ENCODE results near the gene MYO7B. TPM values are rescaled to one million over a fixed set of nuclear protein-coding genes. Genes with fewer than 3 reads are reported as not detected.

MYO7B gene
- total and polyA plus RNA-seq, 4 donors: 0.51 to 4.7 (median 1.9) TPM

DNA sequence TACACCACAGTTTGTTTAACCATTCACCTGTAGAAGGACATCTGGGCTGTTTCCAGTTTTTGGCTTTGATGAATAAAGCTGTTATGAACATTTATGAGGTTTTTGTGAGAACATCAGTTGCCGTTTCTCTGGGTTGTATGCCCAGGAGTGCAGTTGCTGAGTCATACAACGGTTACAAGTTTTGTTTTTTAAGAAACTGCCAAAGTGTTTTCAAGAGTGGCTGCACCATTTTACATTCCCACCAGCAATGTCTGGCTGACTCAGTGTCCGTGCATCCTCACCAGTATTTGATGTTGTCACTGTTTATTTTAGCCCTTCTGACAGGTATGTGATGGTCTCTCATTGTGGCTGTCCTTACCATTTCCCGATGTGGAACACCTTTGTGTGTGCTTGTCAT is 62.5 kb downstream of the MYO7B start:
- Histone ChIP-seq H3K4me1 (ENCODE audit: control insufficient read depth in 5 of 5, insufficient read depth in 5 of 5, low read length in 5 of 5) (no peaks in the 10 kb centered on the region), H3K36me3 (ENCODE audit: control insufficient read depth in 4 of 4, insufficient read depth in 4 of 4, low read length in 4 of 4) (no peaks in the 10 kb centered on the region), H3K4me3 (no peak overlapping the region), H3K27me3 (ENCODE audit: control insufficient read depth in 3 of 3, insufficient read depth in 3 of 3, low read length in 2 of 3) (no peaks in the 10 kb centered on the region), H3K9me3 (ENCODE audit: control insufficient read depth in 4 of 4, insufficient read depth in 3 of 4, low read length in 3 of 4) (no peaks in the 10 kb centered on the region), H3K9ac (ENCODE audit: insufficient read depth in 1 of 2, low read length in 2 of 2) (no peak overlapping the region), H3K27ac (ENCODE audit: low read depth in 1 of 2, low read length in 1 of 2) (no peak overlapping the region)
- 79 to 81% methylated on average over 4 of the region's 4 CpGs for WGBS, 2 donors
- ATAC-seq (ENCODE audit: insufficient read depth, low FRiP score): no peak
- DNase-seq: no peak
- TF ChIP-seq, protein P1, sequence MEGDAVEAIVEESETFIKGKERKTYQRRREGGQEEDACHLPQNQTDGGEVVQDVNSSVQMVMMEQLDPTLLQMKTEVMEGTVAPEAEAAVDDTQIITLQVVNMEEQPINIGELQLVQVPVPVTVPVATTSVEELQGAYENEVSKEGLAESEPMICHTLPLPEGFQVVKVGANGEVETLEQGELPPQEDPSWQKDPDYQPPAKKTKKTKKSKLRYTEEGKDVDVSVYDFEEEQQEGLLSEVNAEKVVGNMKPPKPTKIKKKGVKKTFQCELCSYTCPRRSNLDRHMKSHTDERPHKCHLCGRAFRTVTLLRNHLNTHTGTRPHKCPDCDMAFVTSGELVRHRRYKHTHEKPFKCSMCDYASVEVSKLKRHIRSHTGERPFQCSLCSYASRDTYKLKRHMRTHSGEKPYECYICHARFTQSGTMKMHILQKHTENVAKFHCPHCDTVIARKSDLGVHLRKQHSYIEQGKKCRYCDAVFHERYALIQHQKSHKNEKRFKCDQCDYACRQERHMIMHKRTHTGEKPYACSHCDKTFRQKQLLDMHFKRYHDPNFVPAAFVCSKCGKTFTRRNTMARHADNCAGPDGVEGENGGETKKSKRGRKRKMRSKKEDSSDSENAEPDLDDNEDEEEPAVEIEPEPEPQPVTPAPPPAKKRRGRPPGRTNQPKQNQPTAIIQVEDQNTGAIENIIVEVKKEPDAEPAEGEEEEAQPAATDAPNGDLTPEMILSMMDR (IDR thresholded peaks at IDR 0.05; ENCODE audit: control extremely low read depth, extremely low read depth): no peak

DNA sequence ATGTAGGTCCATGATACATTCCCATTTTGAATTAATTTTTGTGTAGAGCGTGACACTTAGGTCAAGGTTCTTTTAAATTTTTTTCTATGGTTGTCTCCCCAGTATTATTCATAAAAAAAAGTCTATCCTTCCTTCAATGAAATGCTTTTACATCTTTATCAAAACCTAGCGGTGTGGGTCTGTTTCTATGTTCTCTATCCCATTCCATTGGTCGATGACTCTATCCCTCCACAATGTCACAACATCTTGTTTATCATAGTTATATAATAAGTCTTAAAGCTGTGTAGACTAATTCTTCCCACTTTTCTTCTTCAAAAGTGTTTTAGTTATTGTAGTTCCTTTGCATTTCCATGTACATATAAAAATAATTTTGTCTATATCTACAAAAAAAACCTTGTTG is 63.2 kb downstream of the MYO7B start:
- Histone ChIP-seq H3K27ac (ENCODE audit: low read depth in 1 of 2, low read length in 1 of 2) (no peak overlapping the region), H3K4me1 (ENCODE audit: control insufficient read depth in 5 of 5, insufficient read depth in 5 of 5, low read length in 5 of 5) (no peaks in the 10 kb centered on the region), H3K36me3 (ENCODE audit: control insufficient read depth in 4 of 4, insufficient read depth in 4 of 4, low read length in 4 of 4) (no peaks in the 10 kb centered on the region), H3K27me3 (ENCODE audit: control insufficient read depth in 3 of 3, insufficient read depth in 3 of 3, low read length in 2 of 3) (no peaks in the 10 kb centered on the region), H3K9ac (ENCODE audit: insufficient read depth in 1 of 2, low read length in 2 of 2) (no peak overlapping the region), H3K4me3 (no peak overlapping the region), H3K9me3 (ENCODE audit: control insufficient read depth in 4 of 4, insufficient read depth in 3 of 4, low read length in 3 of 4) (no peaks in the 10 kb centered on the region)
- DNase-seq (no peak), ATAC-seq (ENCODE audit: insufficient read depth, low FRiP score) (no peak)
- TF ChIP-seq, protein P1 (IDR thresholded peaks at IDR 0.05; ENCODE audit: control extremely low read depth, extremely low read depth): no peak
- WGBS, 2 donors: 78 to 93% methylated on average over 3 of the region's 3 CpGs

DNA sequence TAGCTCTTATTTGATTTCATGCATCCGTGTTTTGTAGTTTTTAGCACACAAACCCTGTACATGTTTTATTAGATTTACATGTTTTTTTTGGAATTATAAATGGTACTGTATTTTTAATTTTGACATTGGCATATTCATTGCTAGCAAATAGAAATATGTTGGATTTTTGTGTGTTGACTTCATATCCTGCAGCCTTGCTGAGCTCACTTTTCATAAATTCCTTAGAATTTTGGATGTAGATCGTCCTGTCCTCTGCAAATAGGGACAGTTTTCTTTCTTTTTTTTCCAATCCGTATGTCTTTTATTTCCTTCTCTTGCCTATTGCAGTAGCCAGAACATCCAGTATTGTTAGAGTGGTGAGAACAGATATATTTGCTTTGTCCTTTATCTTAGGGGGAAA is 63.7 kb downstream of the MYO7B start:
- DNase-seq: no peak
- Histone ChIP-seq H3K9me3 (ENCODE audit: control insufficient read depth in 4 of 4, insufficient read depth in 3 of 4, low read length in 3 of 4) (no peaks in the 10 kb centered on the region), H3K27me3 (ENCODE audit: control insufficient read depth in 3 of 3, insufficient read depth in 3 of 3, low read length in 2 of 3) (no peaks in the 10 kb centered on the region), H3K4me3 (no peak overlapping the region), H3K36me3 (ENCODE audit: control insufficient read depth in 4 of 4, insufficient read depth in 4 of 4, low read length in 4 of 4) (no peaks in the 10 kb centered on the region), H3K4me1 (ENCODE audit: control insufficient read depth in 5 of 5, insufficient read depth in 5 of 5, low read length in 5 of 5) (no peaks in the 10 kb centered on the region), H3K9ac (ENCODE audit: insufficient read depth in 1 of 2, low read length in 2 of 2) (no peak overlapping the region), H3K27ac (ENCODE audit: low read depth in 1 of 2, low read length in 1 of 2) (no peak overlapping the region)
- 78 to 93% methylated on average over 3 of the region's 3 CpGs for WGBS, 2 donors
- no peak for ATAC-seq (ENCODE audit: insufficient read depth, low FRiP score)
- TF ChIP-seq, protein P1 (IDR thresholded peaks at IDR 0.05; ENCODE audit: control extremely low read depth, extremely low read depth): no peak

DNA sequence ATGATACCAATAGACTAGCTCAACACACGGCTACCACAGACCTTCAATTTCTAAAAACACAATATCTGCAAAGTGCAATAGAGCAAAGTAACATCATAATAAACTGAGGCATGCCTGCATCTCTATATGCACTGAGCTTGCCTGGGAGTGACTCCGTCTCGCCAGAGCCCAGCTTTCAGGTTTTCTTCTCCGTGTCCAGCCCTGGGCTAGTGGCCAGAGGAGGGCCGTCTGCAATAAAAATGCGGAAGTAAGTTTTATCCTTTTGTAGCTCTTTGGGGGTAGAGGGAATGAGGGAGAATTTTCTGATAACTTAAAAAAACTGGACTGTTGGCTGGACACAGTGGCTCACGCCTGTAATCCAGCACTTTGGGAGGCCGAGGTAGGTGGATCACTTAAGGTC is 69.5 kb downstream of the MYO7B start:
- no peak for DNase-seq
- TF ChIP-seq, protein P1 (IDR thresholded peaks at IDR 0.05; ENCODE audit: control extremely low read depth, extremely low read depth): no peak
- H3K9ac ChIP-seq (ENCODE audit: insufficient read depth in 1 of 2, low read length in 2 of 2): no peak overlapping the region

More for the DNA sequence above, 69.5 kb downstream of the MYO7B start:
- 89 to 90% methylated on average over 8 of the region's 8 CpGs for WGBS, 2 donors
- Histone ChIP-seq H3K36me3 (ENCODE audit: control insufficient read depth in 4 of 4, insufficient read depth in 4 of 4, low read length in 4 of 4) (no peaks in the 10 kb centered on the region), H3K27me3 (ENCODE audit: control insufficient read depth in 3 of 3, insufficient read depth in 3 of 3, low read length in 2 of 3) (no peaks in the 10 kb centered on the region), H3K9me3 (ENCODE audit: control insufficient read depth in 4 of 4, insufficient read depth in 3 of 4, low read length in 3 of 4) (no peaks in the 10 kb centered on the region), H3K4me1 (ENCODE audit: control insufficient read depth in 5 of 5, insufficient read depth in 5 of 5, low read length in 5 of 5) (no peaks in the 10 kb centered on the region), H3K4me3 (no peak overlapping the region), H3K27ac (ENCODE audit: low read depth in 1 of 2, low read length in 1 of 2) (no peak overlapping the region)
- ATAC-seq (ENCODE audit: insufficient read depth, low FRiP score): no peak
